AG09319 (cell line): ENCODE data around the gene CCN2.
"Not testable (repeated sequence)": the region's sequence is repeated elsewhere in the genome, so short reads cannot be mapped to it uniquely, and the experiment has no call there.

Experiments used
- DNase-seq: peaks from one replicate; pipeline ENCODE4 v3.0.0-alpha.2; 2010; ENCODE audit warnings: low read depth; ENCODE audit errors: extremely low read depth
- CTCF ChIP-seq: IDR thresholded peaks from 2 replicates; pipeline ENCODE4 v1.5.1; 2011; ENCODE audit warnings: low read depth, mild to moderate bottlenecking, inconsistent platforms, low read length, moderate library complexity

Gene CCN2

GRCh38 chr6:131918650-131919355 lies 32.4 kb downstream of the CCN2 start:
- no peak for DNase-seq

GRCh38 chr6:131917763-131918649 lies 33.2 kb downstream of the CCN2 start:
- no peak for DNase-seq
- TF ChIP-seq CTCF = no peak

More at GRCh38 chr6:131918650-131919355, 32.4 kb downstream of the CCN2 start:
- no peak for TF ChIP-seq CTCF

GRCh38 chr6:131917318-131917717 lies 33.9 kb downstream of the CCN2 start:
- no peak for DNase-seq
- TF ChIP-seq CTCF = no peak

- no peak for DNase-seq
- no peak for TF ChIP-seq CTCF
These were observed 34.3 kb downstream of the CCN2 start for GRCh38 chr6:131916847-131917246.

- DNase-seq = not testable (repeated sequence)
These were observed 34.9 kb downstream of the CCN2 start for GRCh38 chr6:131916091-131916796.

GRCh38 chr6:131914967-131915751 lies 36.0 kb downstream of the CCN2 start:
- DNase-seq = peak; percentile 68
- peak; percentile 89 for TF ChIP-seq CTCF

- DNase-seq = no peak
- TF ChIP-seq CTCF = no peak
These were observed 36.9 kb downstream of the CCN2 start for GRCh38 chr6:131914234-131914633.
